Measurements from ENCODE around the gene LAYN. TPM values are rescaled to one million over a fixed set of nuclear protein-coding genes. Genes with fewer than 3 reads are reported as not detected.

LAYN gene
- total and polyA plus RNA-seq, 2 donors from 2014 or later: 4.8 to 7.6 TPM

DNA sequence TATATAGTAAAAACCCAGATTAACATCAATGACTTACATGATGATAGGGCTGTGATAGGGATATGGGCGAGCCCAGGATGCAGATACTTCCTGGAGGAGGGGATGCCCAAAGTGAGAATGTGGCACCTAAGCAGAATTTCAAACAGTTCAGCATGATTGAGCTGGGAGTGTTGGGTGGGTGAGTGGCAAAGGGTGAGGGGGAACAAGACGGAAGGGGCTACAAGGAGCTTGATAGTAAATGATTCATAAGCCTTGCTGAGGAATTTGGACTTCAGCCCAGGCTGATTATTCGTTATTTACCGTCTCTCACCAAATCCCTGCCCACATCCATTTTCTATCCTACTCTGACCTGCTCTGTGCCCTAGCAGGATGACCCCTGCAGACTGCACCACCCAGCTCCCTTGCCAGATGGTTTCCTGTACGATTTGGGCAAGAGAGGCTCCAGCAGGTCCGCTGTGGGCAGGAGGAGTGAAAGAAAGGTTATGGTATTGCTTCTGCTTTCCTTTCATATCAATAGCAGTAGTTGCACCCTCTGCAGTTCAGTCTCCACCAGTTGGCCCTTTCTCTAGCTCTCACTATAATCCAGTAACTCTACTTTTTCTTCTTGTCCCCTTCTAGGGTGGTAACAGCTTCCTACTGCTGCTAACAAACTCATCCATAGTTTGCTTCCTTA lies 31.4 kb downstream of the LAYN start:
- intact Hi-C loops (cut with DNase I): no loop called here
- Histone ChIP-seq H3K36me3 (ENCODE audit: control insufficient read depth in 2 of 3, insufficient read depth in 3 of 3, low read length in 3 of 3) (no peaks in the 10 kb centered on the region), H3K27me3 (ENCODE audit: control insufficient read depth, insufficient read depth, low read length) (no peaks in the 10 kb centered on the region), H3K9ac (ENCODE audit: low read length in 3 of 3) (no peak overlapping the region), H3K27ac (ENCODE audit: low read depth in 2 of 2, low read length in 2 of 2) (no peak overlapping the region), H3K4me1 (ENCODE audit: control insufficient read depth in 2 of 3, insufficient read depth in 2 of 3, low read depth in 1 of 3, low read length in 3 of 3) (peaks cover 0 to 10% (median 7%) of the 10 kb centered on the region in 3 donors), H3K9me3 (ENCODE audit: control insufficient read depth in 2 of 3, insufficient read depth in 1 of 3, low read length in 3 of 3) (no peaks in the 10 kb centered on the region), H3K4me3 (ENCODE audit: low read length in 3 of 3) (no peak overlapping the region)
- TF ChIP-seq, protein P1, sequence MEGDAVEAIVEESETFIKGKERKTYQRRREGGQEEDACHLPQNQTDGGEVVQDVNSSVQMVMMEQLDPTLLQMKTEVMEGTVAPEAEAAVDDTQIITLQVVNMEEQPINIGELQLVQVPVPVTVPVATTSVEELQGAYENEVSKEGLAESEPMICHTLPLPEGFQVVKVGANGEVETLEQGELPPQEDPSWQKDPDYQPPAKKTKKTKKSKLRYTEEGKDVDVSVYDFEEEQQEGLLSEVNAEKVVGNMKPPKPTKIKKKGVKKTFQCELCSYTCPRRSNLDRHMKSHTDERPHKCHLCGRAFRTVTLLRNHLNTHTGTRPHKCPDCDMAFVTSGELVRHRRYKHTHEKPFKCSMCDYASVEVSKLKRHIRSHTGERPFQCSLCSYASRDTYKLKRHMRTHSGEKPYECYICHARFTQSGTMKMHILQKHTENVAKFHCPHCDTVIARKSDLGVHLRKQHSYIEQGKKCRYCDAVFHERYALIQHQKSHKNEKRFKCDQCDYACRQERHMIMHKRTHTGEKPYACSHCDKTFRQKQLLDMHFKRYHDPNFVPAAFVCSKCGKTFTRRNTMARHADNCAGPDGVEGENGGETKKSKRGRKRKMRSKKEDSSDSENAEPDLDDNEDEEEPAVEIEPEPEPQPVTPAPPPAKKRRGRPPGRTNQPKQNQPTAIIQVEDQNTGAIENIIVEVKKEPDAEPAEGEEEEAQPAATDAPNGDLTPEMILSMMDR (IDR thresholded peaks at IDR 0.05; ENCODE audit: borderline replicate concordance, extremely low read depth, insufficient read depth): no peak
- DNase-seq: peak in 1 of 5 donors; percentile 56
- FAIRE-seq: no peak

DNA sequence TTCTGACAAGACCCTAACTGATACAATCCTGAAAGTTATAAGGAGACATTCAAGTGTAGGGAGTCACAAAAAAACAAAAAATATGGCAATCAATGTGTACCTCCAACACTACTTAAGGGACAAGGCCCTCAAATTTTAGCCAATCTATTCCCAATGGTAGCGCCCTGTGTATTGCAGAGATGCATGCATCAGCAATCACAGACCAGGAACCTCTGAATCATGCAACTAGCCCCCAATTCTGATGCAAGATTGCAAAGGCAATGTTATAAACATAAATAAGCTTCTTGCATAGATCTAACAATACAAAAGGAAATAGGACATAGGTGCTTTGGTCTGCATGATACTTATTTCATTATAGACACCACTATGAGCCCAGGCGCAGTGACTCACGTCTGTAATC lies 32.1 kb downstream of the LAYN start:
- no peaks in the 10 kb centered on the region for H3K36me3 ChIP-seq (ENCODE audit: control insufficient read depth in 2 of 3, insufficient read depth in 3 of 3, low read length in 3 of 3)
- intact Hi-C loops (cut with DNase I): no loop called here
- DNase-seq (no peak), FAIRE-seq (no peak)
- TF ChIP-seq, protein P1 (IDR thresholded peaks at IDR 0.05; ENCODE audit: borderline replicate concordance, extremely low read depth, insufficient read depth): no peak
- H3K27ac ChIP-seq (ENCODE audit: low read depth in 2 of 2, low read length in 2 of 2): no peak overlapping the region
- no peaks in the 10 kb centered on the region for H3K27me3 ChIP-seq (ENCODE audit: control insufficient read depth, insufficient read depth, low read length)
- no peak overlapping the region for H3K9ac ChIP-seq (ENCODE audit: low read length in 3 of 3)
- H3K4me3 ChIP-seq (ENCODE audit: low read length in 3 of 3): no peak overlapping the region
- peaks cover 0 to 10% (median 7%) of the 10 kb centered on the region in 3 donors for H3K4me1 ChIP-seq (ENCODE audit: control insufficient read depth in 2 of 3, insufficient read depth in 2 of 3, low read depth in 1 of 3, low read length in 3 of 3)
- H3K9me3 ChIP-seq (ENCODE audit: control insufficient read depth in 2 of 3, insufficient read depth in 1 of 3, low read length in 3 of 3): no peaks in the 10 kb centered on the region

DNA sequence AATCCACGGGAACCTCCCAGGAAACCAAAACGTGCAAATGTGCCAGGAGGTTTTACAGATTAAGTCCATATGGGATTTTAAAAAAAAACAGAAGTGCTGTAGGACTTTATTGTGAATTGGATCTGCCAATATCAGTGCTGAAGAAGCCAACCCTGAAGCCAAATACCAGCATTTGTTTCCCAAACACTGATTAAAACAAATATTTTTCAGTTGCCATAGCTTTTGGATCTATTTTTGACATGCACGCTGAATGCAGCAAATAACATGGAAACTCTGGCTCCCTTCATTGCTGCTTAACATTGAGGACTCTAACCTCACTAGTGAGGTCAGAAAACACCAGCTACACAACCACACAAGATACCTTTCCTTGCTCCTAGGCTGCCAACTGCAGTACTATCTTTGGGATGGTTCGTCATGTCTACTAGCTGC lies 33.3 kb downstream of the LAYN start:
- Histone ChIP-seq H3K9me3 (ENCODE audit: control insufficient read depth in 2 of 3, insufficient read depth in 1 of 3, low read length in 3 of 3) (no peaks in the 10 kb centered on the region), H3K27ac (ENCODE audit: low read depth in 2 of 2, low read length in 2 of 2) (no peak overlapping the region), H3K36me3 (ENCODE audit: control insufficient read depth in 2 of 3, insufficient read depth in 3 of 3, low read length in 3 of 3) (no peaks in the 10 kb centered on the region), H3K4me1 (ENCODE audit: control insufficient read depth in 2 of 3, insufficient read depth in 2 of 3, low read depth in 1 of 3, low read length in 3 of 3) (peaks cover 0 to 10% (median 7%) of the 10 kb centered on the region in 3 donors), H3K4me3 (ENCODE audit: low read length in 3 of 3) (peak overlapping the region in 1 of 3 donors; percentile 23), H3K9ac (ENCODE audit: low read length in 3 of 3) (no peak overlapping the region), H3K27me3 (ENCODE audit: control insufficient read depth, insufficient read depth, low read length) (no peaks in the 10 kb centered on the region)
- FAIRE-seq: no peak
- DNase-seq: no peak
- TF ChIP-seq, protein P1 (IDR thresholded peaks at IDR 0.05; ENCODE audit: borderline replicate concordance, extremely low read depth, insufficient read depth): no peak
- intact Hi-C loops (cut with DNase I): no loop called here
